ENCODE results near the gene ADAMTS14.

DNA sequence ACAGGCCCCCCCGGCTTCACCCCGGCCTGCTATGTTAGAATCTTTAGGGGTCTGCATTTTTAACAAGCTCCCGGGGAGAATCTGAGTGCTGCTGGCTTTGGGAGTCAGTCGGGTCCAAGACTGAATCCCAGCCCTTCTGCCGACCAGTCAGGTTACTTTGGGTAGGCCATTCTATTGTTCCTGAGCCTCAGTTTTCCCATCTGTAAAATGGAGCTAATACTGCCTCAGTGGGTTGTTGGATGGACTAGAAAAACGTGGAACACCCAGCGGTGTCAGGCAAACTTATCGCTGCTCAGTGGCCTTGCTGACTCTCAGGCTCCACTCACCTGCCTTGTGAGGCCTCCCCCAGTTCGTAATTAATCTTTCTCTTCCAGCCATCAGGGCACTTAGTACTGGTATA is 101.2 kb downstream of the ADAMTS14 start:
- TF ChIP-seq POLR2AphosphoS5 (IDR thresholded peaks at IDR 0.05; ENCODE audit: borderline replicate concordance, low read depth, low read length), result no peak
- TF ChIP-seq FOXP2 (optimal IDR thresholded peaks at IDR 0.05; ENCODE audit: control extremely low read depth, extremely low read length, insufficient read depth), result no peak
